ENCODE data around the gene DLGAP3.
"Not testable (repeated sequence)": the region's sequence is repeated elsewhere in the genome, so short reads cannot be mapped to it uniquely, and the experiment has no call there.

DLGAP3 gene

DNA sequence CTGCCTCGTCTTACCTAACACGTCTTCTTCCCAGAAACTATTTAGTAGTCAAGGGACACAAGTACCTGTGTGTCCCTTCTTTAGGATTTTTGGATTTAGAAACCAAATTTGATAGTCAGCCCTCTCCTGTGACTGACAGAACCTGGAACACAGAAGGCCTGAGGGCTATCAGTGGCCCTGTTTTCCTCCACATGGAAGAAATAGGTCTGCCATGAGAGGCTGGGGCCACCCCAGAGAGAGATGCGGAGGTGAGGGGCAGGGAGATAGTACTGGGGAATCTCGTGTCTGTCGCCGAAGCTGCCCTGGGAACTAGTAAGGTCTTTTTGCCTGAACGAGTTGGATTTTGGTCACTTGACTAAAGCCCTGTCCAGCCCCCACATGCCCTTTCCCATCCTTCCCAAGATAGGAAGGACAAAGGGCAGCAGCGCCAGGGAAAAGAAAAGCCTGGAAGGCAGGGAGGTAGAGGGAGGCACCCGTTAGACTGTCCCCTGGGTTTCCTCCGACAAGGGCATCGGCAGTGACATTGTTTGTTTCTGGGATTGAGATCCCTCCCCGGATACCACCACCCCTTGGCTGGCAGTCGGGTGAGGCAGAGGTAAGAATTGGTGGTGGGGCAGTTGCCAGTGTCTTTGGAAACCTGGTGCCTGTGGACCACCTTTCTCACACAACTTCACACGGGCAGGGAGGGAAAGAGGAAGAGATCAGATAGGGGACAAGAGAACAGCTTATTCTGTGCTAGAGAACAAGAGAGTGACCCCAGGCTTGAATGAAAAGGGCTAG is 89.7 kb downstream of the DLGAP3 start:
- DNase-seq (ENCODE audit: low read depth) = no peak

- DNase-seq (ENCODE audit: low read depth) = no peak
These were observed 95.7 kb downstream of the DLGAP3 start for GRCh38 chr1:34833711-34834110.

DNA sequence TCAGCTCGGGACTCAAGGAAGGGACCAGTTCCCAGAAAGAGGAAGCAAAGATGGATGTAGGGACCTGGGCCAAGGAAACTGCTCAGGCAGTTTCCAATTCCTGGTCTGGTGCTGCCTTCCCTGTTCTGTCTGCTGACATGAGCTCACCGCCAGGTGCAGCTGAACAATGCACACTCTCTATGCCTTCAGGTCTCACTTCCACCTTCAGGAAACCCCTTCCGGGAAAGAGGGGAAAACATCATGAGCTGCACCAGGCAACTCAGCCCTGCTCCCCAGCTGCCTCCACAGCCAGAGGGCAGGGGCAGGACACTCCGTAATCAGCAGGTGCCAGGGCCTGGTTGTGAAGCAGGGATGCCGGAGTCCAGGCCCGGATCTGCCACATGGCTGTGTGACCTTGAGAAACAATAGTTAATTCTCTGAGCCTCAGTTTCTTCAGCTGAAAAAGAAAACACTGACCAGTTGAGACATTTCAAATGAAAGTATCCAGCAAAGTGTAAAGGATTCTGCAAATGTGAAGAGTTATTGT is 97.7 kb downstream of the DLGAP3 start:
- DNase-seq (ENCODE audit: low read depth) = no peak

GRCh38 chr1:34829250-34829649 is 100.2 kb downstream of the DLGAP3 start:
- no peak for DNase-seq (ENCODE audit: low read depth)

DNA sequence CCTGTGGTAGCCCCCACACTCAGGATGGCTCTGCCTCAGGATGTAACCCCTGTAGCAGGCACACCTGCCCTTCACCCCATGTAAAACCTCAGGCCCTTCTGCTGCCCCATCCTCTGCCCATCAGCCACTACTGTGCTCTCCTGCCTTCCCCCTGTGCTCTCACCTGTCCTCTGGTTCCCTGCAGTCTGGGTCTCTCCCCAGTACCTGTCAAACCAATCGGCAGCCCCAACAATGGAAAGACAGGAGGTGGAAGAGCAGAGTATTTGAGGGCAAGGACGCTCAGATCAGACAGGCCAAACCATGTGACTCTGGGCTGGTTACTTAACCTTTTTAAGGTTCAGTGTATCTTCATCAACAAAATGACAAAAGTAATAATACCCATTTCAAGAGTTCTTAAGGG is 100.8 kb downstream of the DLGAP3 start:
- no peak for DNase-seq (ENCODE audit: low read depth)

GRCh38 chr1:34827341-34827941 is 102.0 kb downstream of the DLGAP3 start:
- no peak for DNase-seq (ENCODE audit: low read depth)

DNA sequence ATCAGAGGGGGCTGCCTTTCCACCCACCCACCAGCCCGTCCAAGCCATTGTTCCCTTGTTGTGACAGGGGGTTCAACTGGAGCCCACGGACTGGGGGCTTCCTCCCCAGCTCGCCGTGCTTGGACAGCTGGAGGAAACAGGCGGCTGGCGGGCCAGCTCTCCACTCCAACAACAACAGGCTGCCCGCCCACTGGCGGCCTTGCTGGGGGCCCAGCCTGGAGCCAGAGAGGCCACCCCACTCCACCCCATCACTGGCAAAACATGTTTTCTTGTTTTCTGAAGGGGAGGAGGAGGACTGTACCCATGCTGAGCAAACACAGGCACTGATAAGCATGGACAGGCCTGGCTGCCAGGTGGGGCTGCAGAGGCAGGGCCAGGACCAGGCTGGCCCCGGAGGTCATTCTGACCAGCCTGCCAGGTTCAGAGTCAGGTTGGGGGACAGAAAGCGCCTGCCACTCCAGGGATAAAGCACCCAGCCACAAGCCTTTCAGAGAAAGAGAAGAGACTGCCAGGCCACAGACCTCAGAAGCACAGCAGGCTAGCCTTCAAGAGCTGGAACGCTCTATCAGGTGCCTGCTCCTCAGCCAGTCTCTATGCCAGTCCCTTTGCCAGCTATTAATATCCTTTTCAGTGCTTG is 103.9 kb downstream of the DLGAP3 start:
- no peak for DNase-seq (ENCODE audit: low read depth)

DNA sequence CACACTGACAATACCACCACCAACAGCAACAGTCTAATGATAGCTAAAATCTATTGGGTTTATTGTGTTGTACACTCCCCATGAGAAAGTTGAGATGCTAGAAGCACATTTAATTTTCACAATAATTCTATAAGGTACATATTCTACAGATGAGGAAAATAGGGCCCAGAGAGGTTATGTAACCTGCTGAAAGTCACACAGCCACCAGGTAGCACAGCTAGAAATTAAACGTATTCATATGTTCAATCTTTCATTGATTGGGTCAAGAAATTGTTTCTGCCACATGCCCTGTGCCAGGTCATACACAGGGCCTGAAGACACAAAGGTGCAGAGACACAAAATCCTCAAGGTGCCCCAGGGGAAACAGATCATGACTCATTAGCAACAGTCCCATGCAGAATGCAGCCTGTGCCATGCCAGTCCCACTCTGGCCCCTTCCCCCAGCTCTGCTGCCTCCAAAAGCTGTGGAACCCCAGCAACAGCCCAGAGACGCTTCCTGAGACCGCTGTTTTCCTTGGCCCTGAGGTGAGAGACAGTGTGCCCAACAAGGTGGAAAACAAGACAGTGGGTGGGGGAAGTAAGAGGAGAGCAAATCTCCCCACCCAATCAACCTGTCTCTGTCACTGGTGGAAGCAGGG is 104.5 kb downstream of the DLGAP3 start:
- DNase-seq (ENCODE audit: low read depth) = no peak

GRCh38 chr1:34822202-34822601 is 107.2 kb downstream of the DLGAP3 start:
- no peak for DNase-seq (ENCODE audit: low read depth)

DNA sequence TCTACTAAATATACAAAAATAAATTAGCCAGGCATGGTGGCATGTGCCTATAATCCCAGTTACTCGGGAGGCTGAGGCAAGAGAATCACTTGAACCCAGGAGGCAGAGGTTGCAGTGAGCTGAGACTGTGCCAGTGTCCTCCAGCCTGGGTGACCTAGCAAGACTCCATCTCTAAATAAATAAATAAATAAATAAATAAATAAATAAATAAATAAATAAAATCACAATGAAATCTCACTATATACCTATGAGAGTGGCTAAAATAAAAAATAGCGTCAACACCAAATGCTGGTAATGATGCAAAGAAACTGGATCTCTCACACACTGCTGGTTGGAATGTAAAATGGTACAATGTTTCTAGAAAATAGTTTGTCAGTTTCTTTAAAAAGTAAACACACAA is 110.6 kb downstream of the DLGAP3 start:
- DNase-seq (ENCODE audit: low read depth) = not testable (repeated sequence)

DNA sequence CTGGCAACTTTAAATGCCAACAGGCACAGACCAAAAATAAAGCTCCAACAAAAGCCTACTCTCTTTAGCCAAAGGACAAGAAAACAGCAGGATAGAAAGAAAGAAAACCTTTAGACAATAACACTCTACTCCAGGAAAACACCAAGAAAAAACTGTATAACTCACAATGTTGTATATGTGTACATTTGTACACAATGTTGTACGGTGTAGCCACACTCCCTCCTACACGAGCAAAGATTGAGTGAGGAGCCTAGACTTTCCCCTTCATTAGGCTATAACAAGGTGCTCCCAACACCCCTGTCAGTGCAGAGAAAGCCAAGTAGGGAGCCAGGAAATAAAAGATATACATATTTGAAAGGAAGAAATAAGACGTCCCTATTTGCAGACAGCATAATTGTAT is 112.7 kb downstream of the DLGAP3 start:
- DNase-seq (ENCODE audit: low read depth) = no peak

DNA sequence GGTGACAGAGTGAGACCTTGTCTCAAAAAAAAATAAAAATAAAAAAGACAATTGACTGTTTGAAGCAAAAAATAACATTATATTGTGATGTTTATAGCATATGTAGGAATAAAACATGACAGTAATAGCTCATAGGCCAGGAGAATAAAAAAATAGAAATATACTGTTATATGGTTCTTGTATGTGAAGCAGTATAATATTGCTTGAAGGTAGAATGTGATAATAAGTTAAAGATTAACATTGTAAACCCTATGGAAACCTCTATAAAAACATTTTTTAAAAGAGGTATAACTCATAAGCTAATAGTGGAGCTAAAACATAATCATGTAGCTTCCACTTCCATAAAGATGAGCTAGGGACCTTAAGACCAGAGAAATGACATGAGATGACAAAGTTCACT is 113.1 kb downstream of the DLGAP3 start:
- no peak for DNase-seq (ENCODE audit: low read depth)
